Memory B cell (primary cell): Measurements from ENCODE around the gene ITGA11.
"Not testable (repeated sequence)": the region's sequence is repeated elsewhere in the genome, so short reads cannot be mapped to it uniquely, and the experiment has no call there.

Experiments
- ATAC-seq: fragments of 150-1000 bp; cut with Tn5 transposase; 2 replicates; pipeline ENCODE4 v1.10.0; 2021; ENCODE audit warnings: low read depth, mild to moderate bottlenecking, moderate library complexity
- DNase-seq, 2 donors: peaks; one replicate each; pipeline ENCODE4 v3.0.0; 2022; ENCODE audit warnings: low spot score in 2 of 2
- H3K27ac Mint-ChIP-seq: one replicate; pipeline ENCODE4 v1.8.0; 2022; ENCODE audit warnings: mild to moderate bottlenecking, moderate library complexity, mixed read lengths
- H3K27me3 Mint-ChIP-seq: one replicate; pipeline ENCODE4 v1.8.0; 2022; ENCODE audit warnings: mixed read lengths
- H3K36me3 Mint-ChIP-seq: one replicate; pipeline ENCODE4 v1.8.0; 2022; ENCODE audit warnings: mild to moderate bottlenecking, mixed read lengths
- H3K4me1 Mint-ChIP-seq: one replicate; pipeline ENCODE4 v1.8.0; 2022; ENCODE audit warnings: mixed read lengths
- H3K4me3 Mint-ChIP-seq: one replicate; pipeline ENCODE4 v1.8.0; 2022; ENCODE audit warnings: mild to moderate bottlenecking, moderate library complexity, mixed read lengths
- H3K9me3 Mint-ChIP-seq: one replicate; pipeline ENCODE4 v1.8.0; 2022; ENCODE audit warnings: mixed read lengths

ITGA11 gene

DNA sequence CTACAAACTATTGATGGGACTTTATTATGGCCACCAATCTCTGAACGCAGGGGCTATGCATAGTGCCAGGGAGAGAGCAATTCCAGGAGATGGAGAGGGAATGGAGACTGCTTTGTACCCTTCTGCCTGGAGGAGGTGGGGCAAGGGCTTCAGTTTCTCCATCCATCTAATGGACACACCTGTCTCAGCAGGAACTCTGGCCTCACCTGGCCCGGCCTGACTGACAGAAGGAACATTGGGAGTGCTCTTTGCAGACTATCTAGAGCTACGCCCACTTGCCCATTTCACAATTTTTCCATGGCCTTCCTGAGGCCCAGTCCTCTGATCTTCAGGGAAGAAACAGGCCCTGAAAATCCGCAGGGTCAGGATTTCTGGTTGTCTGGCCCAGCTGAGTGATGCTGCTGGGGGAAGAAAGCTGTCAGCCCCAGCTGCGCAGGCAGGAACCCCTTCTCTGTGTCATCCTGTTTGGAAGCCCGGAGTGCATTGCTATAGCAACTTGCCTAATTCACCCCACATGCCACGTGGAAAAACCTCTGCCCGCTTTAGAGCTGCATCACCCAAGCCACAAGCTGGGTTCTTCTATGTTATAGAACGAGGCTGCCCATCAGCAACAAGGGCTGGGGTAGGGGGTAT is 6.4 kb downstream of the ITGA11 start:
- DNase-seq = no peak
- H3K27me3 Mint-ChIP-seq = peaks cover 14% of the 10 kb centered on the region
- H3K9me3 Mint-ChIP-seq = no peaks in the 10 kb centered on the region

DNA sequence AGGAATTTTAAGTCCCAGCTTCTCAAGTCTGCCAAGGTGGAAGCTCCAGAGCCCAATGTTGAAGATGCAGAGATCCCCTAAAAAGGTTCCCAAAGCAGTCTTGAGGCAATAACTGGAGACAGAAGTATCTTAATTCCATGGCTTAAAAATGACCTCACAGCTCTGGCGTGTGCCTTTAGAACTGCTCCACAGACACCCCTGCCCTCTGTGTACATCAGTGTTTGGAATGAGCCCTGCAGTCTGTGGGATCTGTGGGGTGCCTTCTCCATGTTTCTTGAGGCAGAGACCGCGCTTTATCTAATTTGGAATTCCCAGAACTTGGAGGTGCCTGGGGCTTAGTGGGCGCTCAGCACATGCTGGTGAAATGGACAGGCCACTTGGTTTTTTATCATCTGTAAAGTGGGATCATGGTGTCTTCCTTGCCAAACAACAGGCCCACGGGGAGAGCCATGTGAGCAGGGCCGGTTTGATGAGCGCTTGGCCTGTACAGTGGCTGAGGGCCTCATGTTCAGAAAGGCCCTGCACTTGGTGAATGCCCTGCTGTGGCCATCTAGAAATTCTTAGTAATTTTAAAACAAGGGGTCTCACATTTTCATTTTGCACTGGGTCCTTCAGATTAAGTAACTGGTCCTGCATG is 7.1 kb downstream of the ITGA11 start:
- no peaks in the 10 kb centered on the region for H3K36me3 Mint-ChIP-seq
- ATAC-seq = no peak
- no peaks in the 10 kb centered on the region for H3K9me3 Mint-ChIP-seq

More for the DNA sequence above, 6.4 kb downstream of the ITGA11 start:
- no peaks in the 10 kb centered on the region for H3K36me3 Mint-ChIP-seq
- no peak overlapping the region for H3K4me3 Mint-ChIP-seq
- H3K4me1 Mint-ChIP-seq = no peaks in the 10 kb centered on the region
- no peak overlapping the region for H3K27ac Mint-ChIP-seq
- ATAC-seq = no peak

GRCh38 chr15:68423359-68424296 is 8.3 kb downstream of the ITGA11 start:
- H3K27ac Mint-ChIP-seq = no peak overlapping the region
- ATAC-seq (no peak), DNase-seq (no peak)
- H3K36me3 Mint-ChIP-seq = no peaks in the 10 kb centered on the region
- H3K27me3 Mint-ChIP-seq = peaks cover 13% of the 10 kb centered on the region
- no peaks in the 10 kb centered on the region for H3K9me3 Mint-ChIP-seq
- H3K4me1 Mint-ChIP-seq = no peaks in the 10 kb centered on the region
- no peak overlapping the region for H3K4me3 Mint-ChIP-seq

More for the DNA sequence above, 7.1 kb downstream of the ITGA11 start:
- Mint-ChIP-seq H3K4me3 (no peak overlapping the region), H3K27me3 (peaks cover 13% of the 10 kb centered on the region), H3K27ac (no peak overlapping the region), H3K4me1 (no peaks in the 10 kb centered on the region)
- DNase-seq = no peak

DNA sequence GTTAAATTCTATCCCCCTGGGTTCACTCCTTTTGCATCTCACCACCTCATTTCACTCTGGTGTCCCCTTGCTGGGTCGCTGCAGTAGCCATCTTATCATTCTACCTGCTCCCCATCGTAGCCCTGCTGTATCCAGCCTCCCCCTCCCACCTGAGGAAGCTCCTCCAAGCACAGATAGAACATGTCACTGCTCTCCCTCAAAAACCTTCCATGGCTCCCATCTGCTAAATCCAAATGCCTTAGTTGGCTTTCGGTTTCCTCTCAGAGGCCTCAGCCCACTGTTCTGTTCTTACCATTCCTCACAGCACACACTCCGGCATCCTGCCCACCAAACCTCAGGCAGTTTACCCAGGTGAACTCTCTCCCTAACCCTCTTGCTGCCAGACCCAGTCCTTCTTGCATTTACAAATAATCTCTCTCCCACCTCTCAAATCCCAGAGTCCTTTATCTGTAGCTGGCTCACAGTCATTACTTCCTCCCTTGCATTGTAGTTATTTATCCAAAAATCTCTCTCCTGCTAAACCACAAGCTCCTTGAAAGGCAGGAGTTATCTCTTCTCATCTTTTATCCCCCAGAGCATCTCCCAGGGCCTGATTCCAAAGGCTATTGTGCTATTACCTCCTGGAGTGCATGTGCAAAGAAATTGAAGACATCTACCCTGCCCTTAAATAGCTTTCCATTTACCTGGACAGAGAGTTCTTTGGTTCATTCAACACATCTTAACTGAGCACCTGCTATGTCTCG is 9.4 kb downstream of the ITGA11 start:
- H3K27me3 Mint-ChIP-seq = peaks cover 10% of the 10 kb centered on the region
- DNase-seq, ATAC-seq, H3K4me1 Mint-ChIP-seq, H3K4me3 Mint-ChIP-seq, H3K9me3 Mint-ChIP-seq, H3K27ac Mint-ChIP-seq, H3K36me3 Mint-ChIP-seq: not testable (repeated sequence)

GRCh38 chr15:68421798-68422402 is 10.1 kb downstream of the ITGA11 start:
- ATAC-seq (no peak), DNase-seq (no peak)
- Mint-ChIP-seq H3K9me3 (no peaks in the 10 kb centered on the region), H3K27ac (no peak overlapping the region), H3K4me3 (no peak overlapping the region), H3K27me3 (peaks cover 14% of the 10 kb centered on the region), H3K36me3 (no peaks in the 10 kb centered on the region), H3K4me1 (no peaks in the 10 kb centered on the region)

DNA sequence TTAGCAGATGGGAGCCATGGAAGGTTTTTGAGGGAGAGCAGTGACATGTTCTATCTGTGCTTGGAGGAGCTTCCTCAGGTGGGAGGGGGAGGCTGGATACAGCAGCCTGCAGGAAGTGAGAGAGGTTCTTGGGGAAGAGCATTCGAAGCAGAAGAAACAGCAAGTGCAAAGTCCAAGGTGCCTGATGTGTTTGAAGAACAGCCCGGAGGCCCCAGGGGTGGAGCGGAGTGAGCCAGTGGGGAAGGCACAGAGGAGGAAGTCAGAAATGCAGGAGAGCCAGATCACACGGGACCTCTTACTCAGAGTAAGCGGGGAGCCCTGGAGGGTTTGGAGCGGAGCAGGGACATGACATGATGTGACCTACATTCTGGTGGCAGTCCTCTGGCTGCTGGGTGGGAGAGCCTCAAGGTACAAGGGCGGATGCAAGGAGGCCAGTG is 10.8 kb downstream of the ITGA11 start:
- ATAC-seq (no peak), DNase-seq (no peak)
- H3K4me1 Mint-ChIP-seq = no peaks in the 10 kb centered on the region
- no peaks in the 10 kb centered on the region for H3K36me3 Mint-ChIP-seq
- H3K4me3 Mint-ChIP-seq = no peak overlapping the region
- no peak overlapping the region for H3K27ac Mint-ChIP-seq
- H3K27me3 Mint-ChIP-seq = peaks cover 14% of the 10 kb centered on the region
- H3K9me3 Mint-ChIP-seq = no peaks in the 10 kb centered on the region

- no peaks in the 10 kb centered on the region for H3K36me3 Mint-ChIP-seq
- H3K27ac Mint-ChIP-seq = no peak overlapping the region
- peaks cover 14% of the 10 kb centered on the region for H3K27me3 Mint-ChIP-seq
- no peak for ATAC-seq
- no peaks in the 10 kb centered on the region for H3K4me1 Mint-ChIP-seq
- H3K9me3 Mint-ChIP-seq = no peaks in the 10 kb centered on the region
- no peak overlapping the region for H3K4me3 Mint-ChIP-seq
- DNase-seq = no peak
Measured at GRCh38 chr15:68420186-68420684, 11.7 kb downstream of the ITGA11 start.

DNA sequence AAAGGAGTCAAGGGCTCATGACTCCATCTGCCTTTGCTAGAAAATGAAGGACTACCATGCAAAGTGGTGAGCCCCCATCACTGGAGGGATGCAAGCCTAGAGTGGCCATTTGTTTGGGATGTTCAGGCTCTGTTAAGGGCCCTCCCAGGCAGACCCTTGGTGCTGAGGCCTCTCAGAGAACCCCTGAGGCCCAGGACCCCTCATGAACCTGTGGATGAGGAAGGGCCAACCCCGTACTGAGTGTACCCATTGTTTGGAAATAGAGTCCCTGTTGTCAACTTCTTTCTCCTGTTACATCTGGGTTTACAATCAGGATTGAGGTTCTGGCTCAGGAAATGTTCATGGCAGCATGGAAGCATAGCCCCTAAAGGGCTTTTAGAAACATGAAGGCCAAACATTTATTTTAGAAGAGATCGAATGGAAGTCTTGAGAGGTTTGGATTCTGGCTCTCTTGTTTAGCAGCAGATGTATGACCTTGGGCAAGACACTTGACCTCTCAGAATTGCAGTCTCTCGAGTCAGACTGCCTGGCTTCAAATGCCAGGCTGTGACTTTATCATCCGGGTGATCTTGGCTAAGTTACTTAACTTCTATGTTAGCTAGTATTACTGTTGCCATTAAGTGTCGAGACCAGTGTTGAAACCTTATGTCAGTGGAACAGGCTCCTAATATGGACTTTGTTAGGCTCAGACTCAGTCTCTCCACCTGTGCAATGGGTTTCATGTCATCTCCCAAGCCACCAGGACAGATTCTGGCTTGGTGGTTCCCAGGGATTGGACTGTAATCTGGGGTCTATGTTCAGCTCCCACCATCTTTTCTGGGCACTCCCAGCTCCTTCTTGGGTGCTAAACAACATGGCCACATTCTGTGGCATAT is 12.4 kb downstream of the ITGA11 start:
- peaks cover 14% of the 10 kb centered on the region for H3K27me3 Mint-ChIP-seq
- DNase-seq (no peak), ATAC-seq (no peak)
- H3K36me3 Mint-ChIP-seq = no peaks in the 10 kb centered on the region
- H3K27ac Mint-ChIP-seq = no peak overlapping the region
- H3K4me3 Mint-ChIP-seq = no peak overlapping the region
- H3K9me3 Mint-ChIP-seq = no peaks in the 10 kb centered on the region
- H3K4me1 Mint-ChIP-seq = no peaks in the 10 kb centered on the region

- no peaks in the 10 kb centered on the region for H3K9me3 Mint-ChIP-seq
- peaks cover 14% of the 10 kb centered on the region for H3K27me3 Mint-ChIP-seq
- no peak overlapping the region for H3K4me3 Mint-ChIP-seq
- ATAC-seq = no peak
- H3K4me1 Mint-ChIP-seq = no peaks in the 10 kb centered on the region
- H3K36me3 Mint-ChIP-seq = no peaks in the 10 kb centered on the region
- no peak overlapping the region for H3K27ac Mint-ChIP-seq
- no peak for DNase-seq
Measured at GRCh38 chr15:68418611-68419161, 13.3 kb downstream of the ITGA11 start.

- H3K9me3 Mint-ChIP-seq = no peaks in the 10 kb centered on the region
- no peak for DNase-seq
- H3K4me3 Mint-ChIP-seq = no peak overlapping the region
- H3K27me3 Mint-ChIP-seq = peaks cover 14% of the 10 kb centered on the region
- no peaks in the 10 kb centered on the region for H3K4me1 Mint-ChIP-seq
- no peak for ATAC-seq
- H3K36me3 Mint-ChIP-seq = no peaks in the 10 kb centered on the region
- H3K27ac Mint-ChIP-seq = no peak overlapping the region
Measured at GRCh38 chr15:68417897-68418296, 14.1 kb downstream of the ITGA11 start.

DNA sequence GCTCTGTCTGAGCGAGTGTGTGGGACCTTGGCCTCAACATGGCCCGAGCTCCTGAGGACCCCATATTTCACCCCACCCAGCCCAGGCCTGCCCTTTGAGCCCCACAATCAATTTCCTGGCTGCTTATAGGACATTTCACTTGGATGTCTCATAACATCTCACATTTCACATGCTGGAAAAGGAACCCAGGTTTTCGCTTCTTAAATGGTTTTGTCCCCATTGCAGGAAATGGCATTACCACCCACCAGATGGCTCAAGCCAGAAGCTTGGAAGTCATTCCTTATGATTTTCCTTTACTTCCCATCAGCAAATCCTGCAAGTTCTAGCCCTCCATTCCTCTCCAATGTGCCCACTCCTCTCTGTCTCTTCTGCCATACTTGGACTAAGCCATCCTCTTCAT is 14.9 kb downstream of the ITGA11 start:
- no peaks in the 10 kb centered on the region for H3K36me3 Mint-ChIP-seq

DNA sequence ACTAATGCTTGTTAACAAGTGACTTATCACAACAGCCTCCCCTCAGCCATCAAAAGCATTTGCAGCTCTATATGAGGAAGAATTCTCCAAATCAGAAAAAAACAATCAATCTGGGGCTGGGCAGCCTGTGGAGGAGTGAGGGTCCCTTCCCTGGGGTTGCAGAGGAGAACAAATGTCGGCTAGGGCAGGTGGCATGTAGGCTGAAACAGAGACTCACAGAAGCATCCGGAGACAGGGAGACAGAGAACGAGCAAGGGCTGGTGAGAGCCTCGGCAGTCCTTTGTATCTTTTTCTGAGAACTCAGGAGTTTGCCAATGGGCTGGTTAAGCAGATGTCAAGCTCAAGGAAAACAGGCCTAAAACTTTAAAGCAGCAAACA is 15.8 kb downstream of the ITGA11 start:
- Mint-ChIP-seq H3K36me3 (no peaks in the 10 kb centered on the region), H3K27ac (no peak overlapping the region), H3K4me3 (no peak overlapping the region), H3K4me1 (no peaks in the 10 kb centered on the region), H3K27me3 (peaks cover 10% of the 10 kb centered on the region), H3K9me3 (no peaks in the 10 kb centered on the region)
- ATAC-seq (no peak), DNase-seq (peak in 1 of 2 donors; percentile 2)

More for the DNA sequence above, 14.9 kb downstream of the ITGA11 start:
- H3K27me3 Mint-ChIP-seq = peaks cover 10% of the 10 kb centered on the region
- ATAC-seq (no peak), DNase-seq (no peak)
- no peak overlapping the region for H3K4me3 Mint-ChIP-seq
- H3K4me1 Mint-ChIP-seq = no peaks in the 10 kb centered on the region
- no peaks in the 10 kb centered on the region for H3K9me3 Mint-ChIP-seq
- no peak overlapping the region for H3K27ac Mint-ChIP-seq
